ENCODE results near the gene SULT4A1.

Gene SULT4A1

GRCh38 chr22:43823353-43823908 lies 38.9 kb downstream of the SULT4A1 start:
- intact Hi-C loops (cut with DNase I; ENCODE audit: low total_unique reads) = no loop called here
- peak in 1 of 2 donors; percentile 31 for DNase-seq
- Histone ChIP-seq H3K36me3 (no peaks in the 10 kb centered on the region), H3K27ac (no peak overlapping the region), H3K27me3 (peaks cover 0 to 32% of the 10 kb centered on the region in 2 donors), H3K4me1 (no peaks in the 10 kb centered on the region), H3K9me3 (no peaks in the 10 kb centered on the region), H3K4me3 (no peak overlapping the region)
- no peak for TF ChIP-seq CTCF (IDR thresholded peaks at IDR 0.05)

DNA sequence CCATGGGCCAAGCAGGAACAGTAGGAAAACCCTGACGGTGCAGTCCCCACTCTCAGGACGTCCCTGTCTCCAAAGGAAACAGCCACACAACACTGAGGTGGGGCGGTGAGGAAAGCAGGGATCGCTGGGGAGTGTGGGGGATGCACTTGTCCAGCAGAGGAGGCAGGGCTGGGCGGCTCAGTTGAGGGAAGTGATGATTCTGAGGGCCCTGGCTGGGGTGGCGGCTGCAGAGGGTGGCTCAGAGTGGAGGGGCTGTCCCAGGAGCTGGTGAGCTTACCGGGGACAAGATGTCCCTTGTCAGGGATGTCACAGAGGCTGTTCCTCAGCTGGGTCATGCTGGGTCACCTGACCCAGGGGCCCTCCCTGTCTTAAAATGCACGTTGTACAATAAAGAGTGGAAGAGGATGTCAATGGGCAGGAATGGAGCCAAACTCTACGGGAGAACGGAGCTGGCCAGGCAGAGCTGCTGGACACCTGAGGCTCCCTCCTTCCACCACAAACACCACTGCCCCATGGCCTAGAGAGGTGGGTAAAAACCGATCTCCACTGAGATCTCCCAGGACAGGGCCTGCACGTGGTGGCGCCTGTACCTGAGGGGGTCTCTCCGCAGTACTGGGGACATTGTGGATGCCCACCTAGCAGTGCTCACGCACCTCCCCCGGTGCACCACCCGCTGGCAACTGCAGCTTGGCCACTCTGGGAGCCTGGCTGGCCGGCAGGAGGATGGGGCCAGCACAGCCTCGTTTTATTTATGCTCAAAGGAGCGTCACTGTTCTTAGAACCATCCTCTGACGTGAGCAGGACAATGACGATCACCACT lies 40.5 kb downstream of the SULT4A1 start:
- no peak for TF ChIP-seq CTCF (IDR thresholded peaks at IDR 0.05)
- Histone ChIP-seq H3K4me1 (no peaks in the 10 kb centered on the region), H3K27me3 (peaks cover 0 to 32% of the 10 kb centered on the region in 2 donors), H3K9me3 (no peaks in the 10 kb centered on the region), H3K36me3 (no peaks in the 10 kb centered on the region), H3K4me3 (no peak overlapping the region), H3K27ac (no peak overlapping the region)
- intact Hi-C loops (cut with DNase I; ENCODE audit: low total_unique reads) = no loop called here
- DNase-seq = peak in 1 of 2 donors; percentile 54

- no peak overlapping the region for H3K27ac ChIP-seq
- intact Hi-C loops (cut with DNase I; ENCODE audit: low total_unique reads) = no loop called here
- H3K9me3 ChIP-seq = no peaks in the 10 kb centered on the region
- H3K36me3 ChIP-seq = no peaks in the 10 kb centered on the region
- H3K4me1 ChIP-seq = no peaks in the 10 kb centered on the region
- H3K27me3 ChIP-seq = peaks cover 0 to 32% of the 10 kb centered on the region in 2 donors
- DNase-seq = peak in 1 of 2 donors; percentile 24
- TF ChIP-seq CTCF (IDR thresholded peaks at IDR 0.05) = no peak
- H3K4me3 ChIP-seq = no peak overlapping the region
These were observed 41.5 kb downstream of the SULT4A1 start for GRCh38 chr22:43820651-43821305.

DNA sequence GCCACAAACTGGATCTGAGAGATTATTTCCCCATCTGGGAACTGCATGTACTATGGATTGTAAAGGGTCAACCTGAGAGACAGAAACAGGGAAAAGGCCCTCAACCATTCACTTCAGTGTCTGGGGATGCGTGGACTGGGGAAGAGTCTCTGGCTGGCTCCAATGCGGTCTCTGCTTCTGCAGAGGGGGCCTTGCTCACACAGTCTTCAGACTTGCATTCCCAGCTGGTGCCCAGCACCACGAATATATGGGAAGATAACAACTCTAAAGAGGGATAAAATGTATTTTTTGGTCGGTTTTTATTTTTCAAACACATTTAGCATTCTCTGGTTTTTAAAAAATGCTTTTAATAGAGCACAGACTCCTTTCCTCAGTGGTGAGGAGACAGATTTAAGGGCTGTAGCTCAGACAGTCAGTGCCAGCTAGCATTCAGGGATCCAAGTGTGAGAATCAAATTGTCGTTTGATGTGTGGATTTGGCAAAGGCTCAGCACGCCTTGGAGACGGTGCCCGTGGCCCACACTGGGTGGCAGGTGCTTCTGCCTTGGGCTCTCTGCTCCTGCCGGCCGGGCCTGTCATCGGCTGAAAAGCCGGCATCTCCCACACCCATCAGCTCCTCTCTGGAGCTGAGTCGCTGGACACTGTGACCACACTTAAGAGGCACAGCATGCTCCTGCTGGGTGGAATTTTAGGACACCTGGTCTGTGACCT lies 42.2 kb downstream of the SULT4A1 start:
- no peak for TF ChIP-seq CTCF (IDR thresholded peaks at IDR 0.05)
- Histone ChIP-seq H3K27me3 (peaks cover 0 to 30% of the 10 kb centered on the region in 2 donors), H3K4me1 (no peaks in the 10 kb centered on the region), H3K27ac (no peak overlapping the region), H3K9me3 (no peaks in the 10 kb centered on the region), H3K36me3 (no peaks in the 10 kb centered on the region), H3K4me3 (no peak overlapping the region)
- intact Hi-C loops (cut with DNase I; ENCODE audit: low total_unique reads) = no loop called here
- peak in 1 of 2 donors; percentile 37 for DNase-seq

DNA sequence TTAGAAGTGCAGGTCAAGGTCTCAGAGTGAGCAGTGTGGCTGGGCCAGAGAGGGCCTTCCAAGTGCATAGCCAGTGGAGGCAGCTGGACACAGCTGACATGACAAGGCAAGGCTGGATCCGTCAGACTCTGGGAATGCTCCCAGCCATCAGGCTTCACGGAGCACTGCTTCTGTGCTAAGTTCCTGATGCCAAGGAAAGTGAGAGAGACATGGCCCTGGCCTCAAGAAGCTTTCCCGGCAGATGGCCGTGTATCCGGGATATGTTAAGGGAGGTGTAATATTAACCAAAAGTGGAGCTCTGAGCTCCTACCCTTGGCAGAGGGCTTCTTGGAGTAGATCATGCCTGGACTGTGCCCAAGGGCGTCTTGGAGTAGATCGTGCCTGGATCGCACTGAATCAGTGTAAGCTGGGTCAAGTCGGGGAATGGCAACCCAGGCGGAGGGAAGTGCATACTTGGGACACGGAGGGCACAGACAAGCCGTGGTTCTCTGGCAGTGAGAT lies 42.8 kb downstream of the SULT4A1 start:
- intact Hi-C loops (cut with DNase I; ENCODE audit: low total_unique reads) = no loop called here
- Histone ChIP-seq H3K27ac (no peak overlapping the region), H3K4me1 (no peaks in the 10 kb centered on the region), H3K9me3 (no peaks in the 10 kb centered on the region), H3K27me3 (peaks cover 0 to 24% of the 10 kb centered on the region in 2 donors), H3K36me3 (no peaks in the 10 kb centered on the region), H3K4me3 (no peak overlapping the region)
- peak in 1 of 2 donors; percentile 23 for DNase-seq
- TF ChIP-seq CTCF (IDR thresholded peaks at IDR 0.05) = no peak
